KBM-7 (cell line): Measurements from ENCODE around the gene NT5C2.
"Not testable (repeated sequence)": the region's sequence is repeated elsewhere in the genome, so short reads cannot be mapped to it uniquely, and the experiment has no call there.

ENCODE experiments used
- DNase-seq: peaks from one replicate; pipeline ENCODE4 v3.0.0-alpha.2; 2015
- in situ Hi-C: fragments of 300-500 bp; cut with MboI; formaldehyde crosslinking; loops from 2 replicates; pipeline ENCODE4 v1.14.3; 2020; ENCODE audit warnings: low sequenced_read_pairs, low pct_unique_long_range_greater_than_20kb, mixed read lengths

The NT5C2 gene

GRCh38 chr10:103204353-103205255 is 11.5 kb upstream of the NT5C2 start:
- DNase-seq: no peak
- in situ Hi-C loops: no loop called here

- DNase-seq: no peak
- in situ Hi-C loops: no loop called here
These were observed 10.4 kb upstream of the NT5C2 start for GRCh38 chr10:103203466-103203865.

DNA sequence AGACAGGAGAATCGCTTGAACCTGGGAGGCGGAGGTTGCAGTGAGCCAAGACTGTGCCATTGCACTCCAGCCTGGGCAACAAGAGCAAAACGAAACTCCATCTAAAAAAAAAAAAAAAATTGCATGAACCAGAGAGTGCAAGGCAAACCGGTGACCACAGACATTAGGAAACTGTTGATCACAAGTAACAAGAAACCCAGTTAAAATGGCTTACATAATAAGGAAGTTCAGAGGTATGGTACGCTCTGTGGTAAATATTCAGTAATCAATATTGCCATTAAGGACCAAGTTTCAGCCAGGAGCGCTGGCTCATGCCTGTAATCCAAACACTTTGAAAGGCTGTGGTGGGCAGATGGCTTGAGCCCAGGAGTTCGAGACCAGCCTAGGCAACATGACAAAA is 9.2 kb upstream of the NT5C2 start:
- in situ Hi-C loops: no loop called here
- peak; percentile 66 for DNase-seq

DNA sequence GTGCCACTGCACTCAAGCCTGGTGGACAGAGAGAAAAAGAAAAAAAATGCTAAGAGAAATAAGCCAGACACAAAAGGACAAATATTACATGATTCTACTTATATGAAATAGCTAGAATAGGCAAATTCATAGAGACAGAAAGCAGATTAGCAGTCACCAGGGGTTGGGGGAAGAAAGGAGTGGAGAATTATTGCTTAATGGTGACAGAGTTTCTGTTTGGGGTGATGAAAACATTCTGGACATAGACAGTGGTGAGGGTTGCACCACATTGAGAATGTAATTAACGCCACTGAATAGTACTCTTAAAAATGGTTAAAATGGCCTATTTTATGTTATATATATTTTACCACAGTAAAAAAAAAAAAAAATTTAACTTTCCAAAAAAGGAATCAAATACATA is 6.4 kb upstream of the NT5C2 start:
- no peak for DNase-seq
- in situ Hi-C loops: no loop called here

DNA sequence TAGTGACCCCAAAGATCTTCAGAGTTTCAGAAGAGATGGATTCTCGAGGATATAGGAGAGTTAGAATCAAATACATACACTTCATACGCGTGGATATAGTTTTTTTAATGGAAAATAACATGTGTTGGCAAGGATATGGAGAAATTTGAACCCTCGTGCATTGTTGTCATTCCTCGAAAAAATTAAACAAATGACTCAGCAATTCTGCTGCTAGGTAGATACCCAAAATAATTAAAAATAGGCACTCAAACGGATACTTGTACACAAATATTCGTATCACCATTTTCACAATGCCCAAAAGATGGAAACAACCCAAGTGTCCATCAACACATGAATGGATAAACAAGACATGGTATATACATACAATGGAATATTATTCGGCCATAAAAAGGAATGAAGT is 5.6 kb upstream of the NT5C2 start:
- in situ Hi-C loops: no loop called here
- DNase-seq: no peak

GRCh38 chr10:103197903-103198302 is 4.8 kb upstream of the NT5C2 start:
- in situ Hi-C loops: no loop called here
- DNase-seq: no peak

GRCh38 chr10:103197174-103197573 is 4.1 kb upstream of the NT5C2 start:
- in situ Hi-C loops: no loop called here
- peak; percentile 72 for DNase-seq

GRCh38 chr10:103196516-103196915 is 3.4 kb upstream of the NT5C2 start:
- in situ Hi-C loops: no loop called here
- no peak for DNase-seq

DNA sequence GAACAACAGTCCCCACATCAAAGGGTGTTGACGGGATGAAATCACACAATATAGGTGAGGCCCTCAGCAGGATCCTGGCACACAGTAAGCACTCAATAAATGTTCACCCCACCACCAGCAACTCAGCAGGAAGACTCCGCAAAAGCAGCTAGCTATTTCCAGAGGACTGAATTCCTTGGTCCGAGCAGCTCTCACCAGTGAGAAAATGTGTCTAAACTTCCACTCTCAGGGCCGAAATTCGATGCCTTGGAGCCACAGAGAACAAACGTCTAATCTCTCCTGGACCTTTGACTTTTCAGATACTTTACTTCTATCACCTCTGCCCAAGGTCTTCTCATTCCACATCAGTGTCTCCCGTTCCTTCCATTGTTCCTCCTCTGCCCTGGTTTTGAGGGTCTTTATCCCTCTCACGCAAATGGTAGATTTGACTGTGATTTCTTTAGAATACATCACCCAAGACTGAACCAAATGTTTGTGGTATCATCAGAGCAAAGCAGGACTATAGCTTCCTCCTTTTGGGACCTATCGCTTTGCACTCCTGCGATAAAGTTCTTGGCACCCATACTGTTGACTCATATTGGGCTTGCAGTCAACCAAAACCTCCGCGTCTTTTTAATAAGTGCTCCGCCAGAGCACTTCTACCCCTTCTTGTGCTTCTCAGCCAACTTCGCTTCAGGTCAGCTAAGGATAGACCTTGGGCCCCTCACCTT is 903 bp upstream of the NT5C2 start:
- in situ Hi-C loops: no loop called here
- no peak for DNase-seq

GRCh38 chr10:103192451-103193106 is 493 bp downstream of the NT5C2 start:
- DNase-seq: peak; percentile 90

DNA sequence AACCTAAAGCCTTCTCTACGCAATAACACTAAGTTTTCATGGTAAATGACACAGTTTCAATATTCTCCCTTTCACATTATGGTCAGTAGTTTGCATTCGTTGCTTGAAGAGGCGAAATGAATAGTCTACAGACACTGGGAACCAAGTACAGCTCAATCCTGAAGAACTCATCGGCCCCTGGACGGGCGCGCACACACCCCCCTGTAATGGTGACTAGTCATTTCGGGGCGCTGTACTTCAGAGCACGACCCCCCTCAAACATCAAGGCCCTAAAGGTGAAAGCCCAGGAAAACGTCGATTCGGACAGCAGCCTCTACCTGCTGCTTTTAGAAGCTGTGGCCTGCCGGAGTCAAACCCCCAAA is 1.0 kb downstream of the NT5C2 start:
- no peak for DNase-seq
- in situ Hi-C loops: no loop called here

More at GRCh38 chr10:103192451-103193106, 493 bp downstream of the NT5C2 start:
- in situ Hi-C loops: no loop called here

DNA sequence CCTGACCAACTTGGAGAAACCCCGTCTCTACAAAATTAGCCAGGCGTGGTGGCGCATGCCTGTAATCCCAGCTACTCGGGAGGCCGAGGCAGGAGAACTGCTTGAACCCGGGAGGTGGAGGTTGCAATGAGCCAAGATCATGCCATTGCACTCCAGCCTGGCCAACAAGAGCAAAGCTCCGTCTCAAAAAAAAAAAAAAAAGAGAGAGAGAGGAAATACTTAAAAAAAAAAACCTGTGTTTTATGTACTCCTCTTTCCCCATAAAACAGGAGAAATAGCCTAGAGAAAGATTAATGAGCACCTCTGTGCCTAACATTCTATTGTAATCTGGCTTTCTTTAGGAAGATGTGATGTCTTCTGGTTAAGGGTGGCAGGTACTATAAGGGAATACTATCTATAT is 1.9 kb downstream of the NT5C2 start:
- in situ Hi-C loops, DNase-seq: not testable (repeated sequence)

- no peak for DNase-seq
- in situ Hi-C loops: no loop called here
These were observed 4.2 kb downstream of the NT5C2 start for GRCh38 chr10:103188853-103189252.

GRCh38 chr10:103186128-103186527 is 6.9 kb downstream of the NT5C2 start:
- in situ Hi-C loops: no loop called here

DNA sequence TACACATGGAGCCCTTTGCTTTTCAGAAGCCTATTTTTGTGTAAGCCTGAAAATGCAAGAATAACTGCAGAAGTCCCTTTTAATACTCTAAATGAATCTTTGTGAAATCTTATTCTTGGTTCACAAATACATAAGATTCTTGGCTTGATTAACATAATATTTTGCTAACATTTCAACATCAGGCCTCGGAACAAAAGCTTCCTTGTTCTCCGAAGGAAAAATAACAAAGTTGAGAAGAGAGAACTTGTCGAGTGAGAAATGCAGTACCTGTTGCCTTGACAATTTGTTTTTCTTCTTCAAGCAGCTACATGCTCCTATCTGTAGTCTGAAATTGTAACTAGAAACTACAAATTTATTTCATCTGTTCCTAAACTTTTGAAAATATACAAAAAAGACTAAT is 8.5 kb downstream of the NT5C2 start:
- no peak for DNase-seq
- in situ Hi-C loops: no loop called here

More at GRCh38 chr10:103186128-103186527, 6.9 kb downstream of the NT5C2 start:
- DNase-seq: no peak

- DNase-seq, in situ Hi-C loops: not testable (repeated sequence)
These were observed 9.1 kb downstream of the NT5C2 start for GRCh38 chr10:103183991-103184451.

- peak; percentile 96 for DNase-seq
- in situ Hi-C loops: no loop called here
These were observed 11.8 kb downstream of the NT5C2 start for GRCh38 chr10:103181244-103181643.

GRCh38 chr10:103180491-103180890 is 12.6 kb downstream of the NT5C2 start:
- in situ Hi-C loops: no loop called here
- no peak for DNase-seq

DNA sequence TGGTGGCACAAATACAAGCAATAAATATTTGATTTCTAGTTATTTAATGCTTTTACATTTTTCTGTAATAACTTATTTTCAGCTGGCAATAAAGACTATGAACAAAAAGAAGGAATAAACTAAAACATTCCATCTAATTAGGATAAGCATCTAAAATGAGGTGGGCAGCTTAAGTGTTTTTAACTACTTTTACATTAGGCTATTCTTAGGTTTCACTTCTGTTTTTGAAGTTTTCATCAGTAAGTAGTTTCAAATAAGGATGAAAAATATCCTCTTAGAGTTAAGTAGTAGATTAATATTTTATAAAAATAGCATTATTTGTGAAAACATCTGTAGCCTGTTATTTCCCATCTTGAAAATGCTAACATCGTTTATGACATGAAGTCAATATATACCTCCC is 15.9 kb downstream of the NT5C2 start:
- no peak for DNase-seq
- in situ Hi-C loops: no loop called here
